HepG2 (cell line): ENCODE measurements around the gene NFKB1. TPM values are rescaled to one million over a fixed set of nuclear protein-coding genes. Genes with fewer than 3 reads are reported as not detected.

Source experiments
- EZH2 ChIP-seq: conservative IDR thresholded peaks from 2 replicates; pipeline ENCODE4 v1.6.1; 2012; ENCODE audit warnings: mild to moderate bottlenecking, low read depth, low read length, moderate library complexity
- FOXJ3 ChIP-seq: sonication (generic); formaldehyde crosslinking; IDR thresholded peaks from 2 replicates; pipeline ENCODE4 v1.4.0; 2020; ENCODE audit warnings: missing genetic modification reagents, mild to moderate bottlenecking, borderline replicate concordance
- GATAD2A ChIP-seq: IDR thresholded peaks from 2 replicates; pipeline ENCODE4 v1.6.1; 2016
- GLI4 ChIP-seq: sonication (generic); formaldehyde crosslinking; IDR thresholded peaks from 2 replicates; pipeline ENCODE4 v1.5.1; 2020; ENCODE audit warnings: missing genetic modification reagents, mild to moderate bottlenecking, moderate library complexity, borderline replicate concordance
- HHEX ChIP-seq: IDR thresholded peaks from 2 replicates; pipeline ENCODE4 v1.6.1; 2016; ENCODE audit warnings: control low read depth
- IRF2 ChIP-seq: IDR thresholded peaks from 2 replicates; pipeline ENCODE4 v1.6.1; 2018; ENCODE audit warnings: missing genetic modification reagents, missing compliant biosample characterization
- KLF6 ChIP-seq: IDR thresholded peaks from 2 replicates; pipeline ENCODE4 v1.8.0; 2016; ENCODE audit warnings: missing biosample characterization, missing genetic modification reagents
- NAIF1 ChIP-seq: sonication (generic); formaldehyde crosslinking; IDR thresholded peaks from 2 replicates; pipeline ENCODE4 v1.5.0; 2020; ENCODE audit warnings: mild to moderate bottlenecking, missing genetic modification reagents, borderline replicate concordance
- PTBP1 ChIP-seq: fragments of 200-400 bp; formaldehyde crosslinking; IDR thresholded peaks from 2 replicates; pipeline ENCODE4 v1.6.1; 2018; ENCODE audit warnings: low read length, low read depth; ENCODE audit not compliant: poor library complexity, severe bottlenecking
- SRF ChIP-seq: IDR thresholded peaks from 2 replicates; pipeline ENCODE4 v1.6.1; 2011; ENCODE audit warnings: mild to moderate bottlenecking, low read depth, low read length, moderate library complexity
- TSC22D2 ChIP-seq: sonication (generic); formaldehyde crosslinking; IDR thresholded peaks from 2 replicates; pipeline ENCODE4 v1.5.1; 2020; ENCODE audit warnings: missing genetic modification reagents, mild to moderate bottlenecking, borderline replicate concordance
- ZKSCAN5 ChIP-seq: sonication (generic); formaldehyde crosslinking; IDR thresholded peaks from 2 replicates; pipeline ENCODE4 v1.5.1; 2020; ENCODE audit warnings: mild to moderate bottlenecking, missing genetic modification reagents
- ZMYM4 ChIP-seq: sonication (generic); formaldehyde crosslinking; IDR thresholded peaks from 2 replicates; pipeline ENCODE4 v1.8.1; 2023; ENCODE audit warnings: mild to moderate bottlenecking, missing genetic modification reagents
- ZNF7 ChIP-seq: IDR thresholded peaks from 2 replicates; pipeline ENCODE4 v1.6.1; 2016; ENCODE audit warnings: missing biosample characterization, missing genetic modification reagents
- ZNF747 ChIP-seq: sonication (generic); formaldehyde crosslinking; IDR thresholded peaks from 2 replicates; pipeline ENCODE4 v1.8.1; 2023; ENCODE audit warnings: missing genetic modification reagents, mild to moderate bottlenecking, borderline replicate concordance
- polyA plus RNA-seq, 8 experiments: library from polyadenylated mRNA; depleted of rRNA in 3 of 8; stranded (reverse) in 7 of 8; unstranded in 1 of 8; fragments of >200 nt; fragmentation: Illumina TruSeq in 4 of 8; extraction: Trizol in 4 of 8; gene quantifications; 2 replicates each; pipeline versions ENCODE4 v1.2.1 to v1.2.3, GENCODE V29; 2011 to 2016; ENCODE audit warnings: low read depth in 4 of 8, missing spikeins in 1 of 8, mixed read lengths in 1 of 8; ENCODE audit not compliant: insufficient read depth in 1 of 8
- total RNA-seq, 5 experiments: library from RNA; depleted of rRNA; stranded (reverse); fragments of >200 nt; fragmentation: Illumina TruSeq; extraction: Trizol; gene quantifications; 2 replicates each; pipeline ENCODE4 v1.2.3, GENCODE V29; 2016; ENCODE audit warnings: low read depth in 1 of 5
- TF ChIP-seq, protein P1 (sequence below): IDR thresholded peaks from 2 replicates; pipeline ENCODE4 v1.6.1; 2016; ENCODE audit warnings: low read depth, control low read depth
- TF ChIP-seq, protein P2 (sequence below): sonication (generic); formaldehyde crosslinking; IDR thresholded peaks from 2 replicates; pipeline ENCODE4 v1.5.0; 2020; ENCODE audit warnings: missing genetic modification reagents
- TF ChIP-seq, protein P3 (sequence below): sonication (generic); formaldehyde crosslinking; IDR thresholded peaks from 2 replicates; pipeline ENCODE4 v1.4.0; 2020; ENCODE audit warnings: missing genetic modification reagents, borderline replicate concordance
- TF ChIP-seq, protein P4 (sequence below): sonication (generic); formaldehyde crosslinking; IDR thresholded peaks from 2 replicates; pipeline ENCODE4 v1.4.0; 2020; ENCODE audit warnings: missing genetic modification reagents
- TF ChIP-seq, protein P5 (sequence below): sonication (generic); formaldehyde crosslinking; IDR thresholded peaks from 2 replicates; pipeline ENCODE4 v1.8.0; 2022; ENCODE audit warnings: missing genetic modification reagents, mild to moderate bottlenecking, moderate library complexity, borderline replicate concordance

NFKB1 gene
- total and polyA plus RNA-seq, 2 of the 13 experiments (the other 11 are each of a cell fraction or from before 2014, with no cell fraction given) = 15.4 to 31.6 TPM

DNA sequence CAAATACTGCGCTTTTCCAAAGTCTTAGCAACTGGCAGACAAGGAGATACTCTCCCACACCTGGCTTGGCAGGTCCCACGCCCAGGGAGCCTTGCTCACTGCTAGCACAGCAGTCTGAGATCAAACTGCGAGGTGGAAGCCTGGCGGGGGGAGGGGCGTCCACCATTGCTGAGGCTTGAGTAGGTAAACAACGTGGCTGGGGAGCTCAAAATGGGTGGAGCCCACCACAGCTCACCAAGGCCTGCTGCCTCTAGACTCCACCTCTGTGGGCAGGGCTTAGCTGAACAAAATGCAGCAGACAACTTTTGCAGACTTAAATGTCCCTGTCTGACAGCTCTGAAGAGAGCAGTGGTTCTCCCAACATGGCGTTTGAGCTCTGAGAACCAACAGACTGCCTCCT, 23.0 kb upstream of the NFKB1 start (continued):
- TF ChIP-seq IRF2 = peak; percentile 35; the same call in 1 of the 2 replicates
- TF ChIP-seq ZNF7 (CRISPR knock-in tag) = no peak
- TF ChIP-seq, protein P1, sequence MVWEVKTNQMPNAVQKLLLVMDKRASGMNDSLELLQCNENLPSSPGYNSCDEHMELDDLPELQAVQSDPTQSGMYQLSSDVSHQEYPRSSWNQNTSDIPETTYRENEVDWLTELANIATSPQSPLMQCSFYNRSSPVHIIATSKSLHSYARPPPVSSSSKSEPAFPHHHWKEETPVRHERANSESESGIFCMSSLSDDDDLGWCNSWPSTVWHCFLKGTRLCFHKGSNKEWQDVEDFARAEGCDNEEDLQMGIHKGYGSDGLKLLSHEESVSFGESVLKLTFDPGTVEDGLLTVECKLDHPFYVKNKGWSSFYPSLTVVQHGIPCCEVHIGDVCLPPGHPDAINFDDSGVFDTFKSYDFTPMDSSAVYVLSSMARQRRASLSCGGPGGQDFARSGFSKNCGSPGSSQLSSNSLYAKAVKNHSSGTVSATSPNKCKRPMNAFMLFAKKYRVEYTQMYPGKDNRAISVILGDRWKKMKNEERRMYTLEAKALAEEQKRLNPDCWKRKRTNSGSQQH (CRISPR knock-in tag) = no peak
- peak; percentile 72; the same call in 1 of the 2 replicates for TF ChIP-seq TSC22D2 (CRISPR knock-in tag)
- TF ChIP-seq, protein P2, sequence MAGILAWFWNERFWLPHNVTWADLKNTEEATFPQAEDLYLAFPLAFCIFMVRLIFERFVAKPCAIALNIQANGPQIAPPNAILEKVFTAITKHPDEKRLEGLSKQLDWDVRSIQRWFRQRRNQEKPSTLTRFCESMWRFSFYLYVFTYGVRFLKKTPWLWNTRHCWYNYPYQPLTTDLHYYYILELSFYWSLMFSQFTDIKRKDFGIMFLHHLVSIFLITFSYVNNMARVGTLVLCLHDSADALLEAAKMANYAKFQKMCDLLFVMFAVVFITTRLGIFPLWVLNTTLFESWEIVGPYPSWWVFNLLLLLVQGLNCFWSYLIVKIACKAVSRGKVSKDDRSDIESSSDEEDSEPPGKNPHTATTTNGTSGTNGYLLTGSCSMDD = 0 out of 2 replicates have a peak, but pooled peaks have one; percentile 26
- TF ChIP-seq GLI4 (CRISPR knock-in tag) = no peak
- no peak for TF ChIP-seq ZKSCAN5 (CRISPR knock-in tag)
- TF ChIP-seq KLF6 (CRISPR knock-in tag) = 0 out of 2 replicates have a peak, but pooled peaks have one; percentile 27
- TF ChIP-seq GATAD2A (CRISPR knock-in tag) = peak; percentile 31; the same call in 1 of the 2 replicates
- TF ChIP-seq PTBP1 = no peak
- TF ChIP-seq, protein P3, sequence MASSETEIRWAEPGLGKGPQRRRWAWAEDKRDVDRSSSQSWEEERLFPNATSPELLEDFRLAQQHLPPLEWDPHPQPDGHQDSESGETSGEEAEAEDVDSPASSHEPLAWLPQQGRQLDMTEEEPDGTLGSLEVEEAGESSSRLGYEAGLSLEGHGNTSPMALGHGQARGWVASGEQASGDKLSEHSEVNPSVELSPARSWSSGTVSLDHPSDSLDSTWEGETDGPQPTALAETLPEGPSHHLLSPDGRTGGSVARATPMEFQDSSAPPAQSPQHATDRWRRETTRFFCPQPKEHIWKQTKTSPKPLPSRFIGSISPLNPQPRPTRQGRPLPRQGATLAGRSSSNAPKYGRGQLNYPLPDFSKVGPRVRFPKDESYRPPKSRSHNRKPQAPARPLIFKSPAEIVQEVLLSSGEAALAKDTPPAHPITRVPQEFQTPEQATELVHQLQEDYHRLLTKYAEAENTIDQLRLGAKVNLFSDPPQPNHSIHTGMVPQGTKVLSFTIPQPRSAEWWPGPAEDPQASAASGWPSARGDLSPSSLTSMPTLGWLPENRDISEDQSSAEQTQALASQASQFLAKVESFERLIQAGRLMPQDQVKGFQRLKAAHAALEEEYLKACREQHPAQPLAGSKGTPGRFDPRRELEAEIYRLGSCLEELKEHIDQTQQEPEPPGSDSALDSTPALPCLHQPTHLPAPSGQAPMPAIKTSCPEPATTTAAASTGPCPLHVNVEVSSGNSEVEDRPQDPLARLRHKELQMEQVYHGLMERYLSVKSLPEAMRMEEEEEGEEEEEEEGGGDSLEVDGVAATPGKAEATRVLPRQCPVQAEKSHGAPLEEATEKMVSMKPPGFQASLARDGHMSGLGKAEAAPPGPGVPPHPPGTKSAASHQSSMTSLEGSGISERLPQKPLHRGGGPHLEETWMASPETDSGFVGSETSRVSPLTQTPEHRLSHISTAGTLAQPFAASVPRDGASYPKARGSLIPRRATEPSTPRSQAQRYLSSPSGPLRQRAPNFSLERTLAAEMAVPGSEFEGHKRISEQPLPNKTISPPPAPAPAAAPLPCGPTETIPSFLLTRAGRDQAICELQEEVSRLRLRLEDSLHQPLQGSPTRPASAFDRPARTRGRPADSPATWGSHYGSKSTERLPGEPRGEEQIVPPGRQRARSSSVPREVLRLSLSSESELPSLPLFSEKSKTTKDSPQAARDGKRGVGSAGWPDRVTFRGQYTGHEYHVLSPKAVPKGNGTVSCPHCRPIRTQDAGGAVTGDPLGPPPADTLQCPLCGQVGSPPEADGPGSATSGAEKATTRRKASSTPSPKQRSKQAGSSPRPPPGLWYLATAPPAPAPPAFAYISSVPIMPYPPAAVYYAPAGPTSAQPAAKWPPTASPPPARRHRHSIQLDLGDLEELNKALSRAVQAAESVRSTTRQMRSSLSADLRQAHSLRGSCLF (CRISPR knock-in tag) = no peak
- TF ChIP-seq FOXJ3 (CRISPR knock-in tag) = peak; percentile 70; the same call in 1 of the 2 replicates
- no peak for TF ChIP-seq EZH2
- TF ChIP-seq ZMYM4 (CRISPR knock-in tag) = peak; percentile 88
- no peak for TF ChIP-seq NAIF1
- TF ChIP-seq, protein P4, sequence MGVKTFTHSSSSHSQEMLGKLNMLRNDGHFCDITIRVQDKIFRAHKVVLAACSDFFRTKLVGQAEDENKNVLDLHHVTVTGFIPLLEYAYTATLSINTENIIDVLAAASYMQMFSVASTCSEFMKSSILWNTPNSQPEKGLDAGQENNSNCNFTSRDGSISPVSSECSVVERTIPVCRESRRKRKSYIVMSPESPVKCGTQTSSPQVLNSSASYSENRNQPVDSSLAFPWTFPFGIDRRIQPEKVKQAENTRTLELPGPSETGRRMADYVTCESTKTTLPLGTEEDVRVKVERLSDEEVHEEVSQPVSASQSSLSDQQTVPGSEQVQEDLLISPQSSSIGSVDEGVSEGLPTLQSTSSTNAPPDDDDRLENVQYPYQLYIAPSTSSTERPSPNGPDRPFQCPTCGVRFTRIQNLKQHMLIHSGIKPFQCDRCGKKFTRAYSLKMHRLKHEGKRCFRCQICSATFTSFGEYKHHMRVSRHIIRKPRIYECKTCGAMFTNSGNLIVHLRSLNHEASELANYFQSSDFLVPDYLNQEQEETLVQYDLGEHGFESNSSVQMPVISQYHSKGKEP (CRISPR knock-in tag) = no peak
- TF ChIP-seq HHEX (CRISPR knock-in tag) = no peak
- no peak for TF ChIP-seq SRF
- no peak for TF ChIP-seq ZNF747 (CRISPR knock-in tag)
- TF ChIP-seq, protein P5, sequence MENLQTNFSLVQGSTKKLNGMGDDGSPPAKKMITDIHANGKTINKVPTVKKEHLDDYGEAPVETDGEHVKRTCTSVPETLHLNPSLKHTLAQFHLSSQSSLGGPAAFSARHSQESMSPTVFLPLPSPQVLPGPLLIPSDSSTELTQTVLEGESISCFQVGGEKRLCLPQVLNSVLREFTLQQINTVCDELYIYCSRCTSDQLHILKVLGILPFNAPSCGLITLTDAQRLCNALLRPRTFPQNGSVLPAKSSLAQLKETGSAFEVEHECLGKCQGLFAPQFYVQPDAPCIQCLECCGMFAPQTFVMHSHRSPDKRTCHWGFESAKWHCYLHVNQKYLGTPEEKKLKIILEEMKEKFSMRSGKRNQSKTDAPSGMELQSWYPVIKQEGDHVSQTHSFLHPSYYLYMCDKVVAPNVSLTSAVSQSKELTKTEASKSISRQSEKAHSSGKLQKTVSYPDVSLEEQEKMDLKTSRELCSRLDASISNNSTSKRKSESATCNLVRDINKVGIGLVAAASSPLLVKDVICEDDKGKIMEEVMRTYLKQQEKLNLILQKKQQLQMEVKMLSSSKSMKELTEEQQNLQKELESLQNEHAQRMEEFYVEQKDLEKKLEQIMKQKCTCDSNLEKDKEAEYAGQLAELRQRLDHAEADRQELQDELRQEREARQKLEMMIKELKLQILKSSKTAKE (CRISPR knock-in tag) = 0 out of 2 replicates have a peak, but pooled peaks have one; percentile 30
